Measurements from ENCODE around the gene LAMP2.
"Not testable (repeated sequence)": the region's sequence is repeated elsewhere in the genome, so short reads cannot be mapped to it uniquely, and the experiment has no call there.

Gene LAMP2

DNA sequence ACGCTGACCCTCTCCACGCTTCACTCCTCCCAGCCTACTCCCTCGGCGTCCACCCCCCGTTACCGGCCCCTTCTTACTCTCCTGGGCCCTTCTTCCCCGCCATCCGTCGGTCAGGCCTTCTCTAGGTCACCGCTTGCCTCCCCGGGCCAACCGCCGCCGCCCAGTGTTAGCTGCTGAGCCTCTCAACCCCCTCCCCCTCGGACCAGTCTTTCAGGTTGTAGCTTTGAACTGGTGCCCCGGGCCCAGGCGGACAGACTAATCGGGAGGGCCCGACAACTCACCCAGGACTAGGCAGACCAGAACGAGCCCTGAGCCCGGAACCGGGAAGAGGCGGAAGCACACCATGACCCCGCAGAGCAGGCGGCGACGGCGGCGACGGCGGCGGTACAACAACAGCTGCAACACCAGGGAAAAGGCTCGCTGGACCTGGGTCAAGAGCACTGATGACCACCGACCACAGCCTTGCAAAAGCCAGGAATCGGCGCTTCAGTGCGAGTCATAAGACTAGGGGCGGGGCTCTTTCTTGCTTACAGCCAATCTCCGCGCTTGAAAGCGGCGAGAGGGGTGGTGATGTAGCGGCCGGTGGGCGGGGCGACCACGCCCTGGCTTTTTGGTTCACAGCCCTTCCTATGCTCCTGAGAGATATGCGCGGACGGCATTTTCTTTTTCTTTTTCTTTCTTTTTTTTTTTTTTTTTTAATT lies at the start of gene LAMP2:
TSS of gene LAMP2 (minus strand) at position 472 of the 701 bp plus-strand sequence. CDS start at position 345, 127 bp downstream.
- peak; percentile 83 for DNase-seq

DNA sequence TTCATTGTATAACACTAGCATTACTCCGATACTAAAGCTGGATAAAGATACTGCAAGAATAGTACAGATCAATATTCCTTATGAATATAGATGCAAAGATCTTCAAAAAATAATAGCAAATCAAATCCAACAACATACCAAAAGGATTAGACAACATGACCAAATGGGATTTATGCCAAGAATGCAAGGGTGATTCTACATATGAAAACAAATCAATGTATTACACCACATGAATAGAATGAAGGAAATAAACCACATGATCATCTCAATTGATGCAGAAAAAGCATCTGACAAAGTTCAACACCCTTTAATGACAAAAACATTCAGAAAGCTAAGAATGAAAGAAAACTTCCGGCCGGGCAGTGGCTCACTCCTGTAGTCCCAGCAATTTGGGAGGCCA lies 48.8 kb upstream of the LAMP2 start:
- DNase-seq, result no peak

GRCh38 chrX:120514236-120514635 lies 45.1 kb upstream of the LAMP2 start:
- DNase-seq, result no peak

DNA sequence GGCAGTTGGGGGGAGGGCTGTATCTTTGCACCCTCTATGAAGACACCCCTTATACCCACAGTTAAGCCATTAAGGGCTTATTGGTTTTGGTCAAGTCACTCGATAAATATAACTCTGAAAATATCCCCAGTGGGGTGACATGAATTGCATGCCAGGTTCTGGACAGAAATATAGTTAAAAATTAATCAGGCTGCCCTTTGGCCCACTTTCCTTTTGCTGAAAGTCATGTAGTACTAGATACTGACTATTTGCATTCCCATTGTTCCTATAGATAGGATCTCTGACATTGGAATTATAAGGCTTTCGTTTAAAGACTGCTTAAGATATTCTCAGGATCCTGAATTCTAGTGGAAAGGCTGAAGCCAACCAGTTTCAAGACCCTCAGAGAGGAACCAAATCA lies 43.5 kb upstream of the LAMP2 start:
- DNase-seq, result no peak

GRCh38 chrX:120512222-120512621 lies 43.1 kb upstream of the LAMP2 start:
- no peak for DNase-seq

- DNase-seq, result no peak
Measured at GRCh38 chrX:120504569-120504968, 35.5 kb upstream of the LAMP2 start.

DNA sequence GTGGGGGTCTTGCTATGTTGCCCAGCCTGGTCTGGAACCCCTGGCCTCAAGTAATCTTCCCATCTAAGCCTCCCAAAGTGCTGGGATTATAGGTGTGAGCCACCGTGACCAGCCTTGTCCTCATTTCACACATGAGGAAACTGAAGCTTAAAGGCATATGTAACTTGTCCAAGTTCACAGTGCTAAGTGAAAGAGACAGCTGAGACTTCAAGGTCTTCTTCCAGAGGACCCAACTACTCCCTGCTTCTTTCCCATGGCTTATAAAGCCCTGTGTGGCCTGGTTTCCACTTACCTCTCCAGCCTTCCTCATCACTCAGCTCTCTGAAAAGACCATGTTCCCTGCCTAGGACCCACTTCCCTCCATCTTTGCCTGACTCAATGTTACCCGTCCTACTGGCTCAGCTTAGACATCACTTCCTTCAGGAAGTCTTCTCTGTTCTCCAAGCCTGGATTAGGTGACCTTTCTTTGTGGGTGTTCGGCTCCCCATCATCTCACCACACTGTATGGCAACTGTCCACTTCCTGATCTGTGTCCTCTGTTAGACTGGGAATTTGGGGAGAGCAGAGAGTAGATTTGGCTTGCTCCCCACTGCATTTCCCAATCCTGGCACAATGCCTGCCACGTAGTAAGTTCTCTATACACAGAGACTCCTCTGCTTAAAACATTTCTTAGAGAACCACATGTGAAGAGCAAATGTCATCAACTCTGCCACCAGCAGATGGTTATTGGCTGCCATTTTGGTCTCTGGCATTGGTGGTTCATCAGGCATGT lies 30.4 kb upstream of the LAMP2 start:
- no peak for DNase-seq

DNA sequence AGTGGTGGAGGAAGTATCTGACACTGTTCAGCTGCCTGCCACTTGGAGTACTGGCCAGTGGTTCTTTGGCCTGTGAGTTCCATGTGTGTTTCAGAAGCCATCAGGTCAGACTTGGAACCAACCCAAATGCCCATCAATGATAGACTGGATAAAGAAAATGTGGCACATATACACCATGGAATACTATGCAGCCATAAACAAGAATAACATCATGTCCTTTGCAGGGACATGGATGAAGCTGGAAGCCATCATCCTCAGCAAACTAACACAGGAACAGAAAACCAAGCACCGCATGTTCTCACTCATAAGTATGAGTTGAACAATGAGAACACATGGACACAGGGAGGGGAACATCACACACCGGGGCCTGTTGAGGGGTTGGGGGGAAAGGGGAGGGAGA lies 21.0 kb upstream of the LAMP2 start:
- not testable (repeated sequence) for DNase-seq

DNA sequence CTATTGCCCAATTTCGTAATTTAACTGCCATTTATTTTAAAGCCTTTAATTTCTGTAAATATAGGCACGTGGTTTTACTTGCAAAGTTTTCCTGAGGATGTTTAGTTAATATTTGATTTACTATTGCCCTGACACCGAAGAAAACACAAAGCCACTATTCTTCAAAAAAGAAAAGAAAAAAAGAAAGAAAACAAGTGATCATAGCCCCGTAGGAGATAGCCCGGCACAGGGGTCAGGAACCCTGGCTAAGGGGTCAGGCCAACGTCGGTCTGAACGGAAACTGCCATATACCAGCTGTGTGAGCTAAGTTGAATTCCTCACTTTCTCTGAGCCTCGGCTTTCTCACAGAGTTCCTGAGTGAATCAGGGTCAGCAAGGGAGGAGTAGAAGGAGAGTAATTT lies 17.7 kb upstream of the LAMP2 start:
- no peak for DNase-seq

GRCh38 chrX:120485638-120486520 lies 16.8 kb upstream of the LAMP2 start:
- DNase-seq, result peak; percentile 68

DNA sequence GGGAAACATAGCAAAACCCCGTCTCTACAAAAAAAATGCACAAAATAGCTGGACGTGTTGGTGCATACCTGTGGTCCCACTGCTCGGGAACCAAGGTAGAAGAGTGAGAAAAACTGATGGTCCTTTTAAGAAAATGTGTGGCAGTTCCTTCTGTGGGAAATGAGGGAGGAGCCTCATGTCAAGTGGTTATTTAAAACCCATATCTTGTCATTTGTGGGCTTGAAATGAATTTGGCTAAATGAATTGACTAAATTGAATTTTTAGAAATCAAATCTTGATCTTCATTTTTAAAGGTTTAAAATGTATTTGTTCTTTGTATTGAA lies 16.2 kb upstream of the LAMP2 start:
- DNase-seq, result no peak

DNA sequence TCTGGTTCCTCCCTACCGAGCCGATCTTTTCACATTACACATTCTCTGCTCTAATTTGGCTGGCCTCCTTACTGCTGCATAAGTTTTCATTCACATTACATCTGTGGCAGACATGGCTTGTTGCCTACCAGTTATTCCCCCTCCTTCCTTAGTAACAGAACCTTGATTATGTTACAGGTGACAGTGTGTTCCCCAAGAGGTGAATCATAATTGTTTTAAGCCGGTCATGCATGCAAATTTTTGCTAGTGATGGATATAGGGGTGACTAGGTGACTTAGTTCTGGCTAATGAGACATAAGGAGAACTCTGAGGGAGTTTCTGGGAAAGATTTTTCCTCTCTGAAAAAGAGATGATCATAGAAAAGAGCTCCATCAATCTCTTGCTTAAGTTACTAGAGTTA lies 8.4 kb upstream of the LAMP2 start:
- DNase-seq, result no peak

GRCh38 chrX:120476714-120477113 lies 7.6 kb upstream of the LAMP2 start:
- DNase-seq, result no peak

- DNase-seq, result peak; percentile 51
Measured at GRCh38 chrX:120475447-120475846, 6.4 kb upstream of the LAMP2 start.

GRCh38 chrX:120474085-120474484 lies 5.0 kb upstream of the LAMP2 start:
- no peak for DNase-seq

DNA sequence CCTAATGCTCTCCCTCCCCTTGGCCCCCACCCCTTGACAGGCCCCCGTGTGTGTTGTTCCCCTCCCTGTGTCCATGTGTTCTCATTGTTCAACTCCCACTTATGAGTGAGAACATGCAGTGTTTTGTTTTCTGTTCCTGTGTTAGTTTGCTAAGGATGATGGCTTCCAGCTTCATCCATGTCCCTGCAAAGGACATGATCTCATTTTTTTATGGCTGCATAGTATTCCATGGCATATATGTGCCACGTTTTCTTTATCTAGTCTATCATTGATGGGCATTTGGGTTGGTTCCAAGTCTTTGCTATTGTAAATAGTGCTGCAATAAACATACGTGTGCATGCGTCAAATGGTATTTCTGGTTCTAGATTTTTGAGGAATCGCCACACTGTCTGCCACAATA lies 561 bp upstream of the LAMP2 start:
- DNase-seq, result not testable (repeated sequence)

DNA sequence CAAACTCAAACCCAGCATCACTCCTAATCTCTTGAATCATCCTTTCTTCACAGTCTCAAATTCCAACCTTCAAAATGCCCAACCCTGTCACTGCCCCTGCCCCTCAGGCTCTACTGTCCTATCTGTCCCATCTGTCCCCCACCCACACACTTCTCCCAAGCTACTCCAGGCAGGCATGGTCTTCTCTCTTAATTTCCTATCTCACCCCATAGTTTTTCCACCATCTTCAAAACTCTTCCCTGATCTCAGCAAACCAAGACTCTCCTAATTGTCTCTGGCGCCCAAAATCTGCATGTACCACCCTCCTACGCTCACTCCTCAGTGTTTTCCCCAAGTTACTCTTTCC lies 644 bp downstream of the LAMP2 start:
- no peak for DNase-seq

- no peak for DNase-seq
Measured at GRCh38 chrX:120468071-120468470, 1.0 kb downstream of the LAMP2 start.

DNA sequence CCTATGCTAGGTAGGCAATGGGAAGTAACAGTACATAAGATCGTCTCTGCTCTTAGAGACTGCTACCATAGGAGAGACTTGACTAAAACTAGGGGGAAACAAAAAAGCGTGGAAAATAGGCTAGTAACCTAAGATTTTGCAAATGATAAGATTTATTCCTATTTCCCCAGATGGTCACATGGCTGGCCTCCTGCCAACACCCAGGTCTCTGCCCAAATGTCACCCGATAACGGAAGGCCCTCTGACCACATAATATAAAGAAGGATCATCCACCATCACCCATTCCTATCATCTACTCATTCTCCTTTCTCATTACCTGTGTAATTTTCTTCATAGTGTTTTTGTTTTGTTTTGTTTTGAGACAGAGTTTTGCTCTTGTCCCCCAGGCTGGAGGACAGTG lies 4.7 kb downstream of the LAMP2 start:
- DNase-seq, result no peak

GRCh38 chrX:120463241-120463640 lies 5.9 kb downstream of the LAMP2 start:
- DNase-seq, result no peak

- DNase-seq, result no peak
Measured at GRCh38 chrX:120462370-120462769, 6.7 kb downstream of the LAMP2 start.

- DNase-seq, result no peak
Measured at GRCh38 chrX:120459309-120459708, 9.8 kb downstream of the LAMP2 start.

GRCh38 chrX:120457766-120458180 lies 11.3 kb downstream of the LAMP2 start:
- DNase-seq, result peak; percentile 13

- peak; percentile 32 for DNase-seq
Measured at GRCh38 chrX:120456973-120457372, 12.1 kb downstream of the LAMP2 start.
